ENCODE data around the gene PTPRCAP. TPM values are rescaled to one million over a fixed set of nuclear protein-coding genes. Genes with fewer than 3 reads are reported as not detected.
"Not testable (repeated sequence)": the region's sequence is repeated elsewhere in the genome, so short reads cannot be mapped to it uniquely, and the experiment has no call there.

PTPRCAP gene
- total RNA-seq, 2 donors from 2014 or later, result 1.9 to 2.8 TPM

- H3K9me3 ChIP-seq, result no peaks in the 10 kb centered on the region
- H3K27ac ChIP-seq, result peak within 1 kb of the TSS; percentile 85 to 86
- H3K4me1 ChIP-seq, result peaks cover 0 to 34% of the 10 kb centered on the region in 2 donors
- peak within 1 kb of the TSS; percentile 52 to 60 for H3K4me3 ChIP-seq
- no peak for TF ChIP-seq CTCF (IDR thresholded peaks at IDR 0.05)
- peak; percentile 97 for DNase-seq (ENCODE audit: low spot score)
- H3K27me3 ChIP-seq, result no peaks in the 10 kb centered on the region
- peaks cover 15% of the 10 kb centered on the region for H3K36me3 ChIP-seq
Observed at GRCh38 chr11:67482827-67483798, 45.6 kb upstream of the PTPRCAP start, which contains the start of gene AIP. Gene AIP, plus strand, starts transcription at chr11:67483026. Its CDS starts 133 bp downstream, at chr11:67483159.

GRCh38 chr11:67482275-67482826 lies 44.9 kb upstream of the PTPRCAP start:
- peak overlapping the region; percentile 52 to 60 for H3K4me3 ChIP-seq
- H3K36me3 ChIP-seq, result peaks cover 7% of the 10 kb centered on the region
- no peaks in the 10 kb centered on the region for H3K27me3 ChIP-seq
- H3K9me3 ChIP-seq, result no peaks in the 10 kb centered on the region
- no peak for DNase-seq (ENCODE audit: low spot score)
- no peak for TF ChIP-seq CTCF (IDR thresholded peaks at IDR 0.05)
- H3K27ac ChIP-seq, result peak overlapping the region; percentile 85 to 86
- H3K4me1 ChIP-seq, result peaks cover 0 to 34% of the 10 kb centered on the region in 2 donors

GRCh38 chr11:67477344-67478050 lies 40.0 kb upstream of the PTPRCAP start:
- not testable (repeated sequence) for H3K4me1 ChIP-seq; H3K36me3 ChIP-seq; DNase-seq (ENCODE audit: low spot score); H3K9me3 ChIP-seq; H3K27ac ChIP-seq; H3K4me3 ChIP-seq; H3K27me3 ChIP-seq

GRCh38 chr11:67476692-67477091 lies 39.2 kb upstream of the PTPRCAP start:
- not testable (repeated sequence) for H3K36me3 ChIP-seq; H3K27ac ChIP-seq; H3K4me1 ChIP-seq; DNase-seq (ENCODE audit: low spot score); H3K9me3 ChIP-seq; H3K27me3 ChIP-seq; H3K4me3 ChIP-seq

- H3K27me3 ChIP-seq, result no peaks in the 10 kb centered on the region
- no peak for DNase-seq (ENCODE audit: low spot score)
- H3K36me3 ChIP-seq, result no peaks in the 10 kb centered on the region
- no peak for TF ChIP-seq CTCF (IDR thresholded peaks at IDR 0.05)
- H3K27ac ChIP-seq, result no peak overlapping the region
- peaks cover 0 to 15% of the 10 kb centered on the region in 2 donors for H3K4me1 ChIP-seq
- no peak overlapping the region for H3K4me3 ChIP-seq
- no peaks in the 10 kb centered on the region for H3K9me3 ChIP-seq
Observed at GRCh38 chr11:67472882-67473281, 35.4 kb upstream of the PTPRCAP start.

- Histone ChIP-seq H3K27ac (no peak overlapping the region), H3K36me3 (no peaks in the 10 kb centered on the region)
Observed at GRCh38 chr11:67470337-67471002, 33.0 kb upstream of the PTPRCAP start.

More at GRCh38 chr11:67470337-67471002, 33.0 kb upstream of the PTPRCAP start:
- no peak for TF ChIP-seq CTCF (IDR thresholded peaks at IDR 0.05)
- Histone ChIP-seq H3K4me3 (no peak overlapping the region), H3K4me1 (peaks cover 0 to 26% of the 10 kb centered on the region in 2 donors), H3K9me3 (no peaks in the 10 kb centered on the region), H3K27me3 (no peaks in the 10 kb centered on the region)
- DNase-seq (ENCODE audit: low spot score), result no peak
